Neural crest cell (in vitro differentiated cells): ENCODE data around the gene EVC2. TPM values are rescaled to one million over a fixed set of nuclear protein-coding genes. Genes with fewer than 3 reads are reported as not detected.

ENCODE experiments used
- DNase-seq: peaks from one replicate; pipeline ENCODE4 v3.0.0; 2021; ENCODE audit warnings: low read depth, mixed read lengths, low spot score
- H3K27ac Mint-ChIP-seq: one replicate; pipeline ENCODE4 v1.8.0; 2021; ENCODE audit warnings: mild to moderate bottlenecking, mixed read lengths; ENCODE audit not compliant: unreplicated experiment
- H3K27me3 Mint-ChIP-seq: 2 replicates; pipeline ENCODE4 v1.8.0; 2021; ENCODE audit warnings: low read depth, mild to moderate bottlenecking, mixed read lengths
- H3K36me3 Mint-ChIP-seq: 2 replicates; pipeline ENCODE4 v1.8.0; 2021; ENCODE audit warnings: low read depth, mild to moderate bottlenecking, mixed read lengths
- H3K4me1 Mint-ChIP-seq: 2 replicates; pipeline ENCODE4 v1.8.0; 2021; ENCODE audit warnings: mixed read lengths
- H3K4me3 Mint-ChIP-seq: one replicate; pipeline ENCODE4 v1.8.0; 2021; ENCODE audit warnings: mild to moderate bottlenecking, mixed read lengths
- H3K9me3 Mint-ChIP-seq: 2 replicates; pipeline ENCODE4 v1.8.0; 2021; ENCODE audit warnings: mixed read lengths
- CTCF ChIP-seq: fragments of 200-600 bp; sonication (generic); conservative IDR thresholded peaks from 2 replicates; pipeline ENCODE4 v1.5.0; 2021; ENCODE audit warnings: antibody characterized with exemption, mild to moderate bottlenecking
- total RNA-seq: library from RNA; stranded (reverse); gene quantifications from 2 replicates; pipeline ENCODE4 v1.2.1, GENCODE V29; 2021

EVC2 gene
- total RNA-seq, 1 donor from 2014 or later, result 7.2 TPM

GRCh38 chr4:5738061-5738460 lies 29.7 kb upstream of the EVC2 start:
- Mint-ChIP-seq H3K27me3 (no peaks in the 10 kb centered on the region), H3K27ac (no peak overlapping the region), H3K36me3 (peaks cover 29% of the 10 kb centered on the region), H3K9me3 (no peaks in the 10 kb centered on the region), H3K4me1 (no peaks in the 10 kb centered on the region), H3K4me3 (no peak overlapping the region)
- TF ChIP-seq CTCF, result no peak
- DNase-seq, result no peak

- TF ChIP-seq CTCF, result no peak
- H3K36me3 Mint-ChIP-seq, result peaks cover 26% of the 10 kb centered on the region
These were observed 27.1 kb upstream of the EVC2 start for GRCh38 chr4:5735463-5735862.

GRCh38 chr4:5734853-5735252 lies 26.5 kb upstream of the EVC2 start:
- no peaks in the 10 kb centered on the region for H3K27me3 Mint-ChIP-seq
- TF ChIP-seq CTCF, result no peak
- no peaks in the 10 kb centered on the region for H3K9me3 Mint-ChIP-seq
- peaks cover 27% of the 10 kb centered on the region for H3K36me3 Mint-ChIP-seq
- no peak for DNase-seq
- no peak overlapping the region for H3K4me3 Mint-ChIP-seq
- no peak overlapping the region for H3K27ac Mint-ChIP-seq
- no peaks in the 10 kb centered on the region for H3K4me1 Mint-ChIP-seq

More at GRCh38 chr4:5735463-5735862, 27.1 kb upstream of the EVC2 start:
- no peak overlapping the region for H3K4me3 Mint-ChIP-seq
- DNase-seq, result no peak
- no peaks in the 10 kb centered on the region for H3K9me3 Mint-ChIP-seq
- no peaks in the 10 kb centered on the region for H3K27me3 Mint-ChIP-seq
- no peak overlapping the region for H3K27ac Mint-ChIP-seq
- no peaks in the 10 kb centered on the region for H3K4me1 Mint-ChIP-seq

- Mint-ChIP-seq H3K27ac (no peak overlapping the region), H3K4me1 (no peaks in the 10 kb centered on the region), H3K9me3 (no peaks in the 10 kb centered on the region), H3K27me3 (no peaks in the 10 kb centered on the region), H3K36me3 (peaks cover 29% of the 10 kb centered on the region), H3K4me3 (no peak overlapping the region)
- no peak for TF ChIP-seq CTCF
- DNase-seq, result no peak
These were observed 23.8 kb upstream of the EVC2 start for GRCh38 chr4:5732158-5732557.

- Mint-ChIP-seq H3K36me3 (peaks cover 23% of the 10 kb centered on the region), H3K27ac (no peak overlapping the region), H3K27me3 (no peaks in the 10 kb centered on the region), H3K4me1 (no peaks in the 10 kb centered on the region), H3K9me3 (no peaks in the 10 kb centered on the region), H3K4me3 (no peak overlapping the region)
- no peak for TF ChIP-seq CTCF
- no peak for DNase-seq
These were observed 22.9 kb upstream of the EVC2 start for GRCh38 chr4:5730993-5731990.
